H1 (cell line): ENCODE results near the gene SLC20A1. TPM values are rescaled to one million over a fixed set of nuclear protein-coding genes. Genes with fewer than 3 reads are reported as not detected.

ENCODE experiments used
- CTCF ChIA-PET: fragments of 300-600 bp; sonication (Branson Sonifier 250); formaldehyde crosslinking; loops from one replicate; lab custom pipeline; 2021; ENCODE audit not compliant: partially characterized antibody; lab: Charles Lee
- POLR2A ChIA-PET: fragments of 300-600 bp; sonication (Branson Sonifier 250); formaldehyde crosslinking; loops from one replicate; lab custom pipeline; 2021; ENCODE audit warnings: inconsistent platforms; ENCODE audit not compliant: partially characterized antibody; lab: Charles Lee
- DNase-seq, 2 experiments: peaks; one replicate each; pipeline versions ENCODE4 v3.0.0 to v3.0.0-alpha.2; 2010 to 2022; ENCODE audit warnings: low spot score in 2 of 2, low read depth in 1 of 2, mixed read lengths in 1 of 2
- FAIRE-seq: peaks from 2 replicates; lab custom pipeline; 2011; peaks lifted over from hg19 to GRCh38; lab: Jason Lieb, UNC
- H2AFZ ChIP-seq: 2 replicates; pipeline ENCODE4 v1.8.1; 2012; ENCODE audit warnings: low read length, inconsistent platforms
- H2AK5ac ChIP-seq: 2 replicates; pipeline ENCODE4 v1.6.1; 2013; ENCODE audit warnings: low read depth, low read length
- H2BK120ac ChIP-seq: replicated peaks from 2 replicates; pipeline ENCODE3; 2013; ENCODE audit warnings: low read depth, low read length, inconsistent platforms
- H2BK12ac ChIP-seq: 2 replicates; pipeline ENCODE4 v1.6.1; 2013; ENCODE audit warnings: low read depth, low read length
- H2BK15ac ChIP-seq: 2 replicates; pipeline ENCODE4 v1.6.1; 2013; ENCODE audit warnings: low read length
- H2BK20ac ChIP-seq: 2 replicates; pipeline ENCODE4 v1.6.1; 2013; ENCODE audit warnings: low read length
- H2BK5ac ChIP-seq: 2 replicates; pipeline ENCODE4 v1.6.1; 2013; ENCODE audit warnings: low read depth, low read length
- H3K14ac ChIP-seq: 2 replicates; pipeline ENCODE4 v1.6.1; 2013; ENCODE audit warnings: inconsistent platforms; ENCODE audit not compliant: insufficient read length
- H3K18ac ChIP-seq: 2 replicates; pipeline ENCODE4 v1.6.1; 2013; ENCODE audit warnings: low read length; ENCODE audit errors: extremely low read depth
- H3K23ac ChIP-seq: 2 replicates; pipeline ENCODE4 v1.6.1; 2013; ENCODE audit warnings: inconsistent platforms; ENCODE audit not compliant: insufficient read length
- H3K23me2 ChIP-seq: 2 replicates; pipeline ENCODE4 v1.6.1; 2013; ENCODE audit warnings: low read depth, low read length
- H3K27ac ChIP-seq: 2 replicates; pipeline ENCODE4 v1.6.1; 2011; ENCODE audit warnings: low read depth, low read length, inconsistent platforms
- H3K27me3 ChIP-seq, 4 experiments: replicated peaks in 1 of 4; 1 replicate in 1 of 4; 2 replicates in 3 of 4; pipeline versions ENCODE4 v1.6.1 to v1.8.1; 2011 to 2013; ENCODE audit warnings: low read length in 3 of 4, mild to moderate bottlenecking in 3 of 4, inconsistent platforms in 2 of 4, mixed read lengths in 2 of 4, moderate library complexity in 1 of 4; ENCODE audit not compliant: control insufficient read depth in 3 of 4, insufficient read depth in 3 of 4; ENCODE audit errors: extremely low read depth in 1 of 4
- H3K36me3 ChIP-seq, 4 experiments: 2 replicates each; pipeline versions ENCODE4 v1.6.1 to v1.8.1; 2011 to 2013; ENCODE audit warnings: mild to moderate bottlenecking in 4 of 4, low read length in 3 of 4, moderate library complexity in 2 of 4, control low read depth in 1 of 4, inconsistent platforms in 1 of 4; ENCODE audit not compliant: insufficient read depth in 4 of 4, control insufficient read depth in 2 of 4
- H3K4ac ChIP-seq: replicated peaks from 2 replicates; pipeline ENCODE3; 2013; ENCODE audit warnings: low read length, low read depth, mixed read lengths, inconsistent platforms; ENCODE audit not compliant: insufficient read length
- H3K4me1 ChIP-seq, 4 experiments: replicated peaks in 1 of 4; 1 replicate in 1 of 4; 2 replicates in 3 of 4; pipeline versions ENCODE4 v1.6.1 to v1.8.1; 2011 to 2013; ENCODE audit warnings: low read length in 3 of 4, inconsistent platforms in 2 of 4, mixed read lengths in 1 of 4; ENCODE audit not compliant: insufficient read depth in 4 of 4, control insufficient read depth in 3 of 4
- H3K4me2 ChIP-seq, 2 experiments: 2 replicates each; pipeline versions ENCODE4 v1.6.1 to v1.8.1; 2011 to 2013; ENCODE audit warnings: low read depth in 2 of 2, low read length in 2 of 2, control low read depth in 1 of 2, inconsistent platforms in 1 of 2, mild to moderate bottlenecking in 1 of 2; ENCODE audit not compliant: insufficient read depth in 1 of 2
- H3K4me3 ChIP-seq, 4 experiments: fragments of 200-600, 300-600 bp in 1 of 4; sonication (generic), shearing (Covaris generic), sonication (Bioruptor Twin) in 1 of 4; 2 replicates each; pipeline versions ENCODE4 v1.5.1 to v1.8.1; 2011 to 2016; ENCODE audit warnings: low read length in 4 of 4, low read depth in 3 of 4, control low read depth in 2 of 4, inconsistent platforms in 2 of 4, mild to moderate bottlenecking in 2 of 4, mixed read lengths in 1 of 4, moderate library complexity in 1 of 4; ENCODE audit not compliant: insufficient read depth in 2 of 4; ENCODE audit errors: extremely low read depth in 1 of 4
- H3K56ac ChIP-seq: replicated peaks from 2 replicates; pipeline ENCODE3; 2013; ENCODE audit warnings: low read depth, mild to moderate bottlenecking, mixed read lengths, low read length, inconsistent platforms; ENCODE audit not compliant: insufficient read length
- H3K79me1 ChIP-seq: 2 replicates; pipeline ENCODE4 v1.6.1; 2013; ENCODE audit warnings: low read depth, low read length, control low read depth
- H3K79me2 ChIP-seq, 2 experiments: 2 replicates each; pipeline versions ENCODE4 v1.6.1 to v1.8.1; 2012 to 2013; ENCODE audit warnings: low read length in 2 of 2, mild to moderate bottlenecking in 2 of 2, inconsistent platforms in 1 of 2; ENCODE audit not compliant: insufficient read depth in 2 of 2, control insufficient read depth in 1 of 2
- H3K9ac ChIP-seq, 4 experiments: replicated peaks in 1 of 4; 1 replicate in 1 of 4; 2 replicates in 3 of 4; pipeline versions ENCODE4 v1.6.1 to v1.8.1; 2011 to 2013; ENCODE audit warnings: low read depth in 3 of 4, low read length in 3 of 4, control low read depth in 2 of 4, mild to moderate bottlenecking in 2 of 4, moderate library complexity in 2 of 4, inconsistent platforms in 1 of 4; ENCODE audit errors: extremely low read depth in 1 of 4
- H3K9me3 ChIP-seq, 2 experiments: 2 replicates each; pipeline versions ENCODE4 v1.6.1 to v1.8.1; 2012 to 2013; ENCODE audit warnings: mild to moderate bottlenecking in 2 of 2, moderate library complexity in 2 of 2, control low read depth in 1 of 2, inconsistent platforms in 1 of 2, low read depth in 1 of 2, low read length in 1 of 2, mixed read lengths in 1 of 2; ENCODE audit not compliant: insufficient read depth in 2 of 2
- H4K20me1 ChIP-seq, 2 experiments: replicated peaks in 1 of 2; 2 replicates each; pipeline versions ENCODE3 to v1.8.1; 2011 to 2013; ENCODE audit warnings: inconsistent platforms in 2 of 2, low read length in 2 of 2, mild to moderate bottlenecking in 1 of 2; ENCODE audit not compliant: insufficient read depth in 2 of 2, control insufficient read depth in 1 of 2
- H4K5ac ChIP-seq: 2 replicates; pipeline ENCODE4 v1.6.1; 2013; ENCODE audit warnings: low read length, low read depth, mixed read lengths, inconsistent platforms; ENCODE audit not compliant: insufficient read length
- H4K8ac ChIP-seq: 2 replicates; pipeline ENCODE4 v1.8.0; 2013; ENCODE audit warnings: mild to moderate bottlenecking, moderate library complexity, low read length, inconsistent platforms; ENCODE audit not compliant: insufficient read depth; ENCODE audit errors: extremely low read depth
- H4K91ac ChIP-seq: replicated peaks from 2 replicates; pipeline ENCODE3; 2013; ENCODE audit warnings: low read length, mixed read lengths, inconsistent platforms; ENCODE audit not compliant: insufficient read length
- ASH2L ChIP-seq: fragments of 200-600, 300-600 bp; sonication (generic); IDR thresholded peaks from one replicate; pipeline ENCODE4 v1.7.1; 2017; ENCODE audit warnings: low read length
- BACH1 ChIP-seq: IDR thresholded peaks from 2 replicates; pipeline ENCODE4 v1.6.1; 2012; ENCODE audit warnings: low read length, improper control_type of control experiment
- CBX5 ChIP-seq: fragments of 300-800, 300-1000 bp; sonication (generic); IDR thresholded peaks from 2 replicates; pipeline ENCODE4 v1.7.1; 2016; ENCODE audit warnings: antibody characterized with exemption, low read length, low read depth
- CHD1 ChIP-seq: IDR thresholded peaks from 2 replicates; pipeline ENCODE4 v1.6.1; 2012; ENCODE audit warnings: low read depth, low read length, improper control_type of control experiment
- EGR1 ChIP-seq: IDR thresholded peaks from 2 replicates; pipeline ENCODE4 v1.6.1; 2011; ENCODE audit warnings: low read depth, low read length, borderline replicate concordance
- EP300 ChIP-seq, 2 experiments: IDR thresholded peaks; 1 replicate in 1 of 2; 2 replicates in 1 of 2; pipeline ENCODE4 v1.6.1; 2011 to 2012; ENCODE audit warnings: low read depth in 2 of 2, low read length in 2 of 2, mild to moderate bottlenecking in 2 of 2, borderline replicate concordance in 1 of 2, inconsistent platforms in 1 of 2, moderate library complexity in 1 of 2
- HDAC6 ChIP-seq: IDR thresholded peaks from one replicate; pipeline ENCODE4 v1.7.1; 2012; ENCODE audit warnings: low read depth, mild to moderate bottlenecking, inconsistent platforms, low read length, moderate library complexity
- POU5F1 ChIP-seq: IDR thresholded peaks from 2 replicates; pipeline ENCODE4 v1.6.1; 2011; ENCODE audit warnings: low read depth, mild to moderate bottlenecking, low read length, moderate library complexity
- SRF ChIP-seq: IDR thresholded peaks from 2 replicates; pipeline ENCODE4 v1.6.1; 2011; ENCODE audit warnings: mild to moderate bottlenecking, low read depth, low read length, moderate library complexity
- TAF7 ChIP-seq: optimal IDR thresholded peaks from 2 replicates; pipeline ENCODE3; 2011; ENCODE audit warnings: low read depth, mild to moderate bottlenecking, inconsistent platforms, low read length, moderate library complexity, borderline replicate concordance
- TCF12 ChIP-seq: IDR thresholded peaks from 2 replicates; pipeline ENCODE4 v1.6.1; 2011; ENCODE audit warnings: low read depth, mild to moderate bottlenecking, low read length
- USF2 ChIP-seq: IDR thresholded peaks from 2 replicates; pipeline ENCODE4 v1.6.1; 2011; ENCODE audit warnings: low read length, improper control_type of control experiment
- YY1 ChIP-seq: IDR thresholded peaks from 2 replicates; pipeline ENCODE4 v1.6.1; 2011; ENCODE audit warnings: low read depth, mild to moderate bottlenecking, low read length
- ZNF274 ChIP-seq: IDR thresholded peaks from 2 replicates; pipeline ENCODE4 v1.7.0; 2012; ENCODE audit warnings: low read length, borderline replicate concordance; ENCODE audit errors: extremely low read depth
- WGBS, 2 experiments: shearing (Covaris generic) in 1 of 2; methylation state at CpG; one replicate each; pipeline versions ENCODE4 v1.1.6 to v1.1.7; 2013 to 2015; ENCODE audit warnings: low lambda C conversion rate in 2 of 2, mixed read lengths in 2 of 2, inconsistent platforms in 1 of 2, low coverage in 1 of 2, missing lambda C conversion rate in 1 of 2; ENCODE audit not compliant: insufficient replicate concordance in 2 of 2, insufficient coverage in 1 of 2, insufficient read length in 1 of 2; ENCODE audit errors: extremely low coverage in 1 of 2, missing lambda C conversion rate in 1 of 2; 5-methylcytosine and 5-hydroxymethylcytosine counted together
- polyA plus RNA-seq, 7 experiments: library from polyadenylated mRNA; depleted of rRNA in 3 of 7; stranded (reverse) in 5 of 7; unstranded in 2 of 7; fragments of >200 nt in 5 of 7; fragments of 200-250 nt in 2 of 7; gene quantifications; 1 replicate in 5 of 7; 2 replicates in 1 of 7; 4 replicates in 1 of 7; pipeline versions ENCODE4 v1.2.1 to v1.2.3, GENCODE V29; 2011 to 2013; ENCODE audit warnings: missing spikeins in 2 of 7, mixed read lengths in 2 of 7
- total RNA-seq: library from RNA; stranded (reverse); fragmentation: NEBNext Ultra II Directional; extraction: Animal tissue kit (Norgen Biotek cat#: 25700); gene quantifications from 2 replicates; pipeline ENCODE4 v1.2.1, GENCODE V29; 2021

The SLC20A1 gene
- total and polyA plus RNA-seq, 2 of the 8 experiments (the other 6 are each of a cell fraction or from before 2014, with no cell fraction given), result 42.6 to 105 TPM

GRCh38 chr2:112630268-112630667 lies 15.5 kb upstream of the SLC20A1 start:
- no peaks in the 10 kb centered on the region for H3K9me3 ChIP-seq
- H3K18ac ChIP-seq, result no peak overlapping the region; the same call in 1 of the 2 replicates
- no peak overlapping the region for H3K9ac ChIP-seq
- H2BK20ac ChIP-seq, result no peak overlapping the region
- no peak overlapping the region for H4K5ac ChIP-seq
- no peak overlapping the region for H4K91ac ChIP-seq
- no peaks in the 10 kb centered on the region for H3K23me2 ChIP-seq
- FAIRE-seq (no peak), DNase-seq (no peak)
- POLR2A ChIA-PET, result interaction anchor here (1.2 to 3.6 kb wide), 3 partner anchors 13 to 33 kb away, joined by 3 to 33 read pairs (median 8); partner anchors contain the start of gene SLC20A1
- CTCF ChIA-PET, result interaction anchor here (0.8 to 10.5 kb wide), 9 partner anchors 15 to 95 kb away, joined by 3 to 185 read pairs (median 4); partner anchors contain the start of genes NT5DC4 and SLC20A1
- H3K4ac ChIP-seq, result no peak overlapping the region
- peaks cover 0 to 10% (median 6%) of the 10 kb centered on the region in 4 experiments; a peak in 4 of 7 replicates for H3K4me1 ChIP-seq
- no peaks in the 10 kb centered on the region for H3K79me2 ChIP-seq
- H3K56ac ChIP-seq, result no peak overlapping the region
- no peaks in the 10 kb centered on the region for H3K36me3 ChIP-seq
- H2BK120ac ChIP-seq, result no peak overlapping the region
- H4K8ac ChIP-seq, result no peak overlapping the region
- no peak overlapping the region for H3K23ac ChIP-seq
- peak overlapping the region; percentile 4; the same call in 1 of the 2 replicates for H2AFZ ChIP-seq
- H3K27ac ChIP-seq, result no peak overlapping the region
- no peaks in the 10 kb centered on the region for H4K20me1 ChIP-seq
- no peaks in the 10 kb centered on the region for H3K79me1 ChIP-seq
- no peak overlapping the region for H3K4me3 ChIP-seq
- H2BK12ac ChIP-seq, result no peak overlapping the region
- 78% methylated on average over 4 of the region's 4 CpGs; no CpG with 5 or more reads in 1 of the 2 experiments for WGBS, 2 experiments
- no peak overlapping the region for H2BK15ac ChIP-seq
- no peak overlapping the region for H3K14ac ChIP-seq
- TF ChIP-seq SRF (no peak), ASH2L (no peak), CHD1 (no peak), TAF7 (no peak), USF2 (no peak), YY1 (no peak), EGR1 (no peak), EP300 (IDR thresholded peaks at IDR 0.05; ENCODE audit: borderline replicate concordance in 1 of 2, low read depth in 2 of 2, low read length in 2 of 2) (no peak), BACH1 (no peak), POU5F1 (no peak), HDAC6 (no peak), ZNF274 (no peak), CBX5 (no peak), TCF12 (no peak)
- TF ChIP-seq, all 59 proteins: peak for 0
- H3K4me2 ChIP-seq, result peak overlapping the region in 1 of 2 experiments; percentile 18; a peak in 1 of 4 replicates
- H3K27me3 ChIP-seq, result no peaks in the 10 kb centered on the region
- H2AK5ac ChIP-seq, result no peak overlapping the region
- H2BK5ac ChIP-seq, result no peak overlapping the region
